Measurements from ENCODE around the gene SLC49A4.

GRCh38 chr3:122828281-122828680 lies 33.4 kb downstream of the SLC49A4 start:
- TF ChIP-seq CTCF (IDR thresholded peaks at IDR 0.05), result no peak
- no peak for TF ChIP-seq EZH2 (IDR thresholded peaks at IDR 0.05; ENCODE audit: borderline replicate concordance, insufficient read depth, low read depth, low read length, poor library complexity, severe bottlenecking)

All from B cell (primary cell).